Lower lobe of right lung (tissue), 2 donors: ENCODE measurements around the gene WDR5. TPM values are rescaled to one million over a fixed set of nuclear protein-coding genes. Genes with fewer than 3 reads are reported as not detected.

Experiments used
- ATAC-seq, 2 donors: fragments of 200-7000 bp; cut with Tn5 transposase; one replicate each; pipeline ENCODE4 v1.9.1; 2020 to 2022; ENCODE audit warnings: mild to moderate bottlenecking in 2 of 2, moderate library complexity in 2 of 2
- DNase-seq: peaks from one replicate; pipeline ENCODE4 v3.0.0-alpha.2; 2020
- H3K27ac ChIP-seq: fragments of 200-600 bp; one replicate; pipeline ENCODE4 v1.8.0; 2022
- H3K27me3 ChIP-seq: fragments of 200-600 bp; one replicate; pipeline ENCODE4 v1.8.0; 2022; ENCODE audit warnings: low read depth
- H3K36me3 ChIP-seq: fragments of 200-600 bp; one replicate; pipeline ENCODE4 v1.8.0; 2022; ENCODE audit warnings: mild to moderate bottlenecking
- H3K4me1 ChIP-seq: fragments of 200-600 bp; one replicate; pipeline ENCODE4 v1.8.0; 2022
- H3K4me3 ChIP-seq: fragments of 200-600 bp; one replicate; pipeline ENCODE4 v1.8.0; 2022; ENCODE audit warnings: mild to moderate bottlenecking
- H3K9me3 ChIP-seq: fragments of 200-600 bp; one replicate; pipeline ENCODE4 v1.8.0; 2022
- intact Hi-C: fragments of 100-400 bp; cut with DNase I; formaldehyde crosslinking; loops from one replicate; pipeline ENCODE4 v1.11.0; 2022
- total RNA-seq: library from RNA; stranded (reverse); fragmentation: NEBNext Ultra II Directional; extraction: Animal tissue kit (Norgen Biotek cat#: 25700); gene quantifications from one replicate; pipeline ENCODE4 v1.2.1, GENCODE V29; 2021
- TF ChIP-seq, protein P1 (sequence below): fragments of 200-600 bp; IDR thresholded peaks from one replicate; pipeline ENCODE4 v1.8.0; 2022; ENCODE audit warnings: antibody characterized with exemption, mild to moderate bottlenecking
- donor health status: DM: no; HTN: yes; CAD: no; lungs with severe emphysema.

Gene WDR5
- total RNA-seq, 1 donor from 2014 or later, result 22.6 TPM

DNA sequence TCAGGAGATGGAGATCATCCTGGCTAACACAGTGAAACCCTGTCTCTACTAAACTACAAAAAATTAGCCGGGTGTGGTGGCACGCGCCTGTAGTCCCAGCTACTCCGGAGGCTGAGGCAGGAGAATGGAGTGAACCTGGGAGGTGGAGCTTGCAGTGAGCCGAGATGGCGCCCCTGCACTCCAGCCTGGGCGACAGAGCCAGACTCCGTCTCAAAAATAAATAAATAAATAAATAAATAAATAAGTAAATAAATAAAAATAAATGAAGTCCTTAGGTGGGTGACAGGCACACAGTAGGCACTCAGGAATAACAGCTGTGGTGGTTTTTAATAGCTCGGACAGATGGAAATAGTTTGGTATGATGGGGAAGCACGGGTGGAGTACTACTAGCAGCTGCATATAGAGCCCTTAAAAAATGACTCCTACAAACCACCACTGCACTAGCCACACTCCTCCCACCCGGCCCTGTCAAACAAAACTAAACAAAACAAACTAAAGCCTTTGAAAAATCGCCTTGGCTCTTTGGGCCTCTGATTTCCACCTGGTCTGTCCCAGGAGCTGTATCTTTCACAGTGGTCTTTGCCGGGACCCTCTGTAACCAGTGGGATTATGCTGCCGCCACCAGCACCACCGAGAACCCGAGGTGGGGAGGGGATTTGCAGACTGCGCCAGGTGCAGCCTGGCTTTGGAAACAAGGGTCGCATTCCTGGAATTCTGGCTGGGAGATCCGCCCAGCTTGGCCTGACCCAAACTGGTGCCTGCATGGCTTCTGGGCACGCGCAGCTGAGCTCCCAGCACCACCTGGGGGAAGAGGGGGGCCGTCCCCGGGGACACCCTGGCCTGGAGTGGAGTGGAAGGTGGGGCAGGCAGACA lies 5.1 kb upstream of the WDR5 start:
- peaks cover 27% of the 10 kb centered on the region for H3K4me1 ChIP-seq
- peak; percentile 93 for DNase-seq
- no peaks in the 10 kb centered on the region for H3K9me3 ChIP-seq
- peak overlapping the region; percentile 24 for H3K4me3 ChIP-seq
- no peaks in the 10 kb centered on the region for H3K36me3 ChIP-seq
- peak; percentile 90 for ATAC-seq
- TF ChIP-seq, protein P1, sequence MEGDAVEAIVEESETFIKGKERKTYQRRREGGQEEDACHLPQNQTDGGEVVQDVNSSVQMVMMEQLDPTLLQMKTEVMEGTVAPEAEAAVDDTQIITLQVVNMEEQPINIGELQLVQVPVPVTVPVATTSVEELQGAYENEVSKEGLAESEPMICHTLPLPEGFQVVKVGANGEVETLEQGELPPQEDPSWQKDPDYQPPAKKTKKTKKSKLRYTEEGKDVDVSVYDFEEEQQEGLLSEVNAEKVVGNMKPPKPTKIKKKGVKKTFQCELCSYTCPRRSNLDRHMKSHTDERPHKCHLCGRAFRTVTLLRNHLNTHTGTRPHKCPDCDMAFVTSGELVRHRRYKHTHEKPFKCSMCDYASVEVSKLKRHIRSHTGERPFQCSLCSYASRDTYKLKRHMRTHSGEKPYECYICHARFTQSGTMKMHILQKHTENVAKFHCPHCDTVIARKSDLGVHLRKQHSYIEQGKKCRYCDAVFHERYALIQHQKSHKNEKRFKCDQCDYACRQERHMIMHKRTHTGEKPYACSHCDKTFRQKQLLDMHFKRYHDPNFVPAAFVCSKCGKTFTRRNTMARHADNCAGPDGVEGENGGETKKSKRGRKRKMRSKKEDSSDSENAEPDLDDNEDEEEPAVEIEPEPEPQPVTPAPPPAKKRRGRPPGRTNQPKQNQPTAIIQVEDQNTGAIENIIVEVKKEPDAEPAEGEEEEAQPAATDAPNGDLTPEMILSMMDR, result no peak
- H3K27ac ChIP-seq, result peak overlapping the region; percentile 80
- H3K27me3 ChIP-seq, result no peaks in the 10 kb centered on the region
- intact Hi-C loops, result no loop called here

DNA sequence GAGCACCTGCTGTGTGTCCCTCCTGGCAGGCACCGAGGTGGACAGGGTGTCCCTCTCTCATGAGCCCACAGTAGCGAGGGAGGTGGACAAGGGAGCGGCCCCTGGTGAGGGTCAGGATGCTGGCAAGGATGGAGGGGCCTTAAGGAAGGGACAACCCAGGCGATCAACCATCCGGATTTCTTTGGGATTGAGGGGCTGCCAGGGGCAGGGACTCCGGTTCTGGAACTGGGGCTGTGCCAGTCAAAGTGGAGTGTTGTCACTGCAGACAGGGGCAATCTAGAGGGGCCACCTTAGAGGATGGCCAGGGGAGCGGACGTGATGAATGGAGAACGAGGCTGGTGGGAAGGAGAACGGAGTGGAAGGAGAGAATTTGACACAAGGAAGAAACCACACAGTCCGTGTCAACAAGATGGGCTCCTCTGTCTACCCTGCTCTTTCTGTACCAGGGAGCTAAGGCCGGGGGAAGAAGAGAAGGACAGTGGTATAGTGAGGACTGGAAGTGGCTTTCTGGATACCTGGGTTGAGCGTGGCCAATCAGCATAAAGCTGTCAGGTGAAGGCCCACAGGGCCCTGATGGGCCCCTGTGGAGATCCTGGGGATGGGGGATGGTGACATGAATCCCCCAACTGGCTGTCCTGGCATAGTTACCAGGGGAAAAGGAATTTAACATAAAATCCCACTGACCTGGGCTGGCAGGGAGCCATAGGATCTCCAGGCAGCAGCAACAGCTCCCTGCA lies 4.2 kb upstream of the WDR5 start:
- Histone ChIP-seq H3K27ac (peak overlapping the region; percentile 80), H3K27me3 (no peaks in the 10 kb centered on the region), H3K36me3 (no peaks in the 10 kb centered on the region), H3K4me3 (no peak overlapping the region), H3K4me1 (peaks cover 27% of the 10 kb centered on the region), H3K9me3 (no peaks in the 10 kb centered on the region)
- DNase-seq (peak; percentile 48), ATAC-seq (no peak)
- TF ChIP-seq, protein P1, result no peak
- intact Hi-C loops, result no loop called here

DNA sequence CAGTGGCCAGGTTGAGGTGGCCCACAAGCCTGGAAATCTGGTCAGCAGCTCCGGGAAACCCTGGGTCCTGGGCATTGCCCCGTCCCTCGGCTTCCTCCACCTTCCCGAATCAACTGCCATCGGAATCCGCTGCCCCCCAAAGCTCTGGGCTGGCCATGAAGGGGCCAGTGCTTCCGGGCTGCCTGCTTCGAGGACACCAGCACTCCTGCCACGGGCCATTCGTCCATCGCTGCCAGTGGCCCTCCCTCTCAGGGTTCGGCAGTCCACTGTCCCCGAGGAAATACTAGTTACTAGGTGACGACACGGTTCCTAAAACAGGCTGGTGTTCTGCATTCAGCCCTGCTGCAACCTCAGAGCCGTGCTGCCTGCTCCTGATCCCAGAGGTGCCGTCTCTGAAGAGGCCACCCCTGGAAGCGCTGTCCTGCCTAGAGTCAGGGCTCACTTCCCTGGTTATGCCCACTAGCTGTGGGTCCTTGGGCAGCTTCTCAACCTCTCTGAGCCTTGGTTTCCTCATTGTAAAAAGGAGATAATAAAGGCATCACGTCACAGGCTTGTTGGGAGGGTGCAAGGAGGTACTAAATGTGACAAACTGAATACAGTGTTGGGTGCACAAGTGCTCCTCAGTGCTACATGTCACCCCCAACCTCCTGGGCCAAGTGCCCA lies 3.5 kb upstream of the WDR5 start:
- TF ChIP-seq, protein P1, result no peak
- Histone ChIP-seq H3K9me3 (no peaks in the 10 kb centered on the region), H3K4me1 (peaks cover 34% of the 10 kb centered on the region), H3K27me3 (no peaks in the 10 kb centered on the region), H3K27ac (peak overlapping the region; percentile 80), H3K36me3 (no peaks in the 10 kb centered on the region), H3K4me3 (no peak overlapping the region)
- ATAC-seq, result no peak
- intact Hi-C loops, result no loop called here
- DNase-seq, result no peak

DNA sequence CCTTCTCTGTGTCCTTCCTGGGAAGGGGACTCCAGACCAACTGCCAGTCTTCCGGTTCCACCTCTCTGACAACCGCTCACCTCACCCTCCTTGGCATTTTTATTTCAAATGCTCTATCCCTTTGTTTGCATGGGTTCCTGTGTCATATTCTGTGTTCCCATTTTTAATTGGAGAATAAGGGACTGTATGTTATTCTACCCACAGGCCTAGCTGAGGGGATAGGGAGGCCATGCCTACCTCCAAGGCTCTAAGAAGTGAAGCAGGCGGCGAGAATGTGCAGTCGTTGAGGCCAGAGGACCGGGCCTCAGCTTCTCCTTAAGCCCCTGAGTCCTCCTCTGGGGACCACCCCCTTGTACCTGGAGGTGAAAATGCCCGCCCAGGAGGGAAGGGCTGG lies 936 bp upstream of the WDR5 start:
- no peak for ATAC-seq
- H3K27ac ChIP-seq, result peak overlapping the region; percentile 93
- H3K4me3 ChIP-seq, result peak overlapping the region; percentile 98
- no peaks in the 10 kb centered on the region for H3K27me3 ChIP-seq
- peaks cover 60% of the 10 kb centered on the region for H3K4me1 ChIP-seq
- no peak for DNase-seq
- H3K36me3 ChIP-seq, result peaks cover 3% of the 10 kb centered on the region
- TF ChIP-seq, protein P1, result no peak
- H3K9me3 ChIP-seq, result no peaks in the 10 kb centered on the region
- intact Hi-C loops, result no loop called here
